Measurements from ENCODE around the gene MTSS2. TPM values are rescaled to one million over a fixed set of nuclear protein-coding genes. Genes with fewer than 3 reads are reported as not detected.
A peak's percentile ranks its signal among the peaks of the same experiment; 100 is the strongest.

The MTSS2 gene
- total RNA-seq, 1 experiment from 2014 or later = 52.0 TPM

- Histone ChIP-seq H3K9me3 (ENCODE audit: insufficient read depth, low read depth) (no peaks in the 10 kb centered on the region), H3K36me3 (ENCODE audit: low read depth) (no peaks in the 10 kb centered on the region), H3K4me1 (replicated peaks; ENCODE audit: insufficient read depth) (peaks cover 25% of the 10 kb centered on the region), H3F3A (ENCODE audit: insufficient read depth, low read depth) (peaks cover 9% of the 10 kb centered on the region; the same call in 1 of the 2 replicates), H3K4me2 (peak overlapping the region; percentile 74; the same call in 1 of the 2 replicates), H3K9me2 (ENCODE audit: insufficient read depth) (no peaks in the 10 kb centered on the region), H3K27me3 (ENCODE audit: insufficient read depth, low read depth) (no peaks in the 10 kb centered on the region), H3K79me2 (ENCODE audit: low read depth) (no peaks in the 10 kb centered on the region), H3K27ac (no peak overlapping the region), H2AFZ (no peak overlapping the region), H3K4me3 (no peak overlapping the region), H4K20me1 (ENCODE audit: insufficient read depth) (no peaks in the 10 kb centered on the region)
- CTCF ChIA-PET = interaction anchor here (0.6 to 1.3 kb wide), 6 partner anchors 12 to 286 kb away, joined by 3 to 14 read pairs (median 6); no protein-coding TSS in a partner anchor
- TF ChIP-seq CTCF (conservative IDR thresholded peaks at IDR 0.05) (no peak), EZH2 (IDR thresholded peaks at IDR 0.05; ENCODE audit: low read depth) (no peak)
- POLR2A ChIA-PET (ENCODE audit: unreplicated experiment) = no interaction called here
- intact Hi-C loops (cut with micrococcal nuclease; ENCODE audit: unreplicated experiment) = loop anchor here (1.0 to 5.0 kb wide), 3 partner anchors 91 to 283 kb away; no protein-coding TSS in a partner anchor
- BruUV-seq (replicated peaks) = no TSS peak
- no peak for DNase-seq
These were observed 32.4 kb downstream of the MTSS2 start for GRCh38 chr16:70653406-70653805.

GRCh38 chr16:70652322-70652721, 33.5 kb downstream of the MTSS2 start:
- Histone ChIP-seq H3K4me1 (replicated peaks; ENCODE audit: insufficient read depth) (peaks cover 25% of the 10 kb centered on the region), H3K79me2 (ENCODE audit: low read depth) (no peaks in the 10 kb centered on the region), H2AFZ (no peak overlapping the region), H3K4me3 (no peak overlapping the region), H3F3A (ENCODE audit: insufficient read depth, low read depth) (peaks cover 9% of the 10 kb centered on the region; the same call in 1 of the 2 replicates), H3K4me2 (no peak overlapping the region), H3K9me2 (ENCODE audit: insufficient read depth) (no peaks in the 10 kb centered on the region), H3K36me3 (ENCODE audit: low read depth) (no peaks in the 10 kb centered on the region), H3K27me3 (ENCODE audit: insufficient read depth, low read depth) (no peaks in the 10 kb centered on the region), H3K27ac (no peak overlapping the region), H4K20me1 (ENCODE audit: insufficient read depth) (no peaks in the 10 kb centered on the region), H3K9me3 (ENCODE audit: insufficient read depth, low read depth) (no peaks in the 10 kb centered on the region)
- intact Hi-C loops (cut with micrococcal nuclease; ENCODE audit: unreplicated experiment) = loop anchor here (2.0 to 5.0 kb wide), 2 partner anchors 90 to 282 kb away; no protein-coding TSS in a partner anchor
- ChIA-PET POLR2A (ENCODE audit: unreplicated experiment) (no interaction called here), CTCF (interaction anchor here (1.3 kb wide), 1 partner anchor 91 kb away, joined by 7 read pairs; no protein-coding TSS in a partner anchor)
- TF ChIP-seq CTCF (conservative IDR thresholded peaks at IDR 0.05) = no peak
- TF ChIP-seq EZH2 (IDR thresholded peaks at IDR 0.05; ENCODE audit: low read depth) = no peak
- BruUV-seq (replicated peaks) = no TSS peak
- DNase-seq = no peak

GRCh38 chr16:70651524-70651923, 34.3 kb downstream of the MTSS2 start:
- DNase-seq = peak in 1 of 2 experiments; percentile 15
- Histone ChIP-seq H3K9me2 (ENCODE audit: insufficient read depth) (no peaks in the 10 kb centered on the region), H3K4me1 (replicated peaks; ENCODE audit: insufficient read depth) (peaks cover 25% of the 10 kb centered on the region), H3K27me3 (ENCODE audit: insufficient read depth, low read depth) (no peaks in the 10 kb centered on the region), H3K4me3 (no peak overlapping the region), H3K36me3 (ENCODE audit: low read depth) (no peaks in the 10 kb centered on the region), H3K4me2 (no peak overlapping the region), H4K20me1 (ENCODE audit: insufficient read depth) (no peaks in the 10 kb centered on the region), H3F3A (ENCODE audit: insufficient read depth, low read depth) (peaks cover 9% of the 10 kb centered on the region; the same call in 1 of the 2 replicates), H3K79me2 (ENCODE audit: low read depth) (no peaks in the 10 kb centered on the region), H3K9me3 (ENCODE audit: insufficient read depth, low read depth) (no peaks in the 10 kb centered on the region), H3K27ac (no peak overlapping the region), H2AFZ (no peak overlapping the region)
- CTCF ChIA-PET = interaction anchor here (0.7 kb wide), 1 partner anchor 78 kb away, joined by 3 read pairs; no protein-coding TSS in a partner anchor
- POLR2A ChIA-PET (ENCODE audit: unreplicated experiment) = interaction anchor here (0.6 kb wide), 1 partner anchor 116 kb away, joined by 5 read pairs; no protein-coding TSS in a partner anchor
- no peak for TF ChIP-seq EZH2 (IDR thresholded peaks at IDR 0.05; ENCODE audit: low read depth)
- no TSS peak for BruUV-seq (replicated peaks)
- intact Hi-C loops (cut with micrococcal nuclease; ENCODE audit: unreplicated experiment) = loop anchor here (5.0 kb wide), 1 partner anchor 89 kb away; no protein-coding TSS in a partner anchor

Data from PC-9 (cell line).